HL-60 (cell line): ENCODE measurements around the gene LIPF.

Source experiments
- DNase-seq, 2 experiments: peaks; one replicate each; pipeline ENCODE4 v3.0.0-alpha.2; 2010 to 2020; ENCODE audit warnings: low read depth in 1 of 2, low spot score in 1 of 2
- H3K27ac ChIP-seq: fragments of 250-450 bp; sonication (Bioruptor Pico); replicated peaks from 2 replicates; pipeline ENCODE4 v1.5.1; 2020; ENCODE audit warnings: mild to moderate bottlenecking, moderate library complexity
- H3K27me3 ChIP-seq: fragments of 250-450 bp; sonication (Bioruptor Pico); 2 replicates; pipeline ENCODE4 v1.5.1; 2021; ENCODE audit warnings: mild to moderate bottlenecking, moderate library complexity; ENCODE audit not compliant: insufficient read depth, poor library complexity, severe bottlenecking
- H3K4me3 ChIP-seq: replicated peaks from 2 replicates; pipeline ENCODE4 v1.5.1; 2011; ENCODE audit warnings: mild to moderate bottlenecking, control low read depth, low read length; ENCODE audit not compliant: insufficient read depth
- CTCF ChIP-seq: IDR thresholded peaks from one replicate; pipeline ENCODE4 v1.5.1; 2011; ENCODE audit warnings: low read length, control low read depth, inconsistent platforms; ENCODE audit not compliant: insufficient read depth
- GABPA ChIP-seq: IDR thresholded peaks from 2 replicates; pipeline ENCODE4 v1.6.1; 2012; ENCODE audit warnings: low read depth
- POLR2AphosphoS5 ChIP-seq: IDR thresholded peaks from 2 replicates; pipeline ENCODE4 v1.6.1; 2012; ENCODE audit warnings: low read depth
- REST ChIP-seq: IDR thresholded peaks from 2 replicates; pipeline ENCODE4 v1.6.1; 2012; ENCODE audit warnings: low read depth; ENCODE audit not compliant: insufficient replicate concordance
- SPI1 ChIP-seq: IDR thresholded peaks from 2 replicates; pipeline ENCODE4 v1.6.1; 2012; ENCODE audit warnings: low read depth, mild to moderate bottlenecking, borderline replicate concordance

Gene LIPF

GRCh38 chr10:88682491-88682890 lies 18.2 kb downstream of the LIPF start:
- TF ChIP-seq REST (no peak), POLR2AphosphoS5 (no peak), GABPA (no peak), CTCF (no peak), SPI1 (no peak)
- H3K4me3 ChIP-seq = no peak overlapping the region
- H3K27ac ChIP-seq = no peak overlapping the region
- DNase-seq = no peak
- no peaks in the 10 kb centered on the region for H3K27me3 ChIP-seq

GRCh38 chr10:88687853-88688467 lies 23.7 kb downstream of the LIPF start:
- H3K27me3 ChIP-seq = peaks cover 6% of the 10 kb centered on the region
- DNase-seq = no peak
- H3K27ac ChIP-seq = no peak overlapping the region
- H3K4me3 ChIP-seq = no peak overlapping the region
- TF ChIP-seq POLR2AphosphoS5 = no peak
- peak; percentile 76 for TF ChIP-seq CTCF

GRCh38 chr10:88689366-88689765 lies 25.1 kb downstream of the LIPF start:
- TF ChIP-seq SPI1 (no peak), REST (no peak), CTCF (no peak), POLR2AphosphoS5 (no peak), GABPA (no peak)
- peaks cover 6% of the 10 kb centered on the region for H3K27me3 ChIP-seq
- no peak for DNase-seq
- H3K27ac ChIP-seq = no peak overlapping the region
- H3K4me3 ChIP-seq = no peak overlapping the region

- no peak for DNase-seq
- Histone ChIP-seq H3K27ac (no peak overlapping the region), H3K4me3 (no peak overlapping the region), H3K27me3 (peaks cover 9% of the 10 kb centered on the region)
- no peak for TF ChIP-seq REST
Measured at GRCh38 chr10:88693392-88694020, 29.3 kb downstream of the LIPF start.
